ENCODE results near the gene ZAP70.

ZAP70 gene

GRCh38 chr2:97701851-97702465 lies 11.4 kb upstream of the ZAP70 start:
- Histone ChIP-seq H3K9ac (ENCODE audit: low read length) (no peak overlapping the region), H2AFZ (ENCODE audit: low read depth, low read length, severe bottlenecking) (no peak overlapping the region), H3K27me3 (ENCODE audit: low read length) (no peaks in the 10 kb centered on the region), H3K9me3 (ENCODE audit: insufficient read depth, low read length) (no peaks in the 10 kb centered on the region), H4K20me1 (ENCODE audit: low read depth, low read length) (no peaks in the 10 kb centered on the region), H3K4me3 (ENCODE audit: insufficient read depth, low read length, poor library complexity, severe bottlenecking) (no peak overlapping the region), H3K79me2 (ENCODE audit: insufficient read depth, low read length) (no peaks in the 10 kb centered on the region), H3F3A (ENCODE audit: insufficient read depth) (no peaks in the 10 kb centered on the region), H3K4me2 (ENCODE audit: low read depth, low read length, poor library complexity, severe bottlenecking) (no peak overlapping the region), H3K9me2 (replicated peaks; ENCODE audit: insufficient read depth, low read length) (no peaks in the 10 kb centered on the region), H3K27ac (ENCODE audit: low read depth, low read length) (no peak overlapping the region), H3K36me3 (ENCODE audit: low read length) (no peaks in the 10 kb centered on the region)
- TF ChIP-seq EZH2phosphoT487 (conservative IDR thresholded peaks at IDR 0.05; ENCODE audit: low read length) (no peak), CTCF (IDR thresholded peaks at IDR 0.05; ENCODE audit: insufficient read depth, low read length, poor library complexity, severe bottlenecking) (no peak)

- Histone ChIP-seq H3K27me3 (ENCODE audit: low read length) (no peaks in the 10 kb centered on the region), H3K9ac (ENCODE audit: low read length) (no peak overlapping the region), H3K4me3 (ENCODE audit: insufficient read depth, low read length, poor library complexity, severe bottlenecking) (no peak overlapping the region), H3K9me2 (replicated peaks; ENCODE audit: insufficient read depth, low read length) (no peaks in the 10 kb centered on the region), H3F3A (ENCODE audit: insufficient read depth) (no peaks in the 10 kb centered on the region), H3K79me2 (ENCODE audit: insufficient read depth, low read length) (no peaks in the 10 kb centered on the region), H3K9me3 (ENCODE audit: insufficient read depth, low read length) (no peaks in the 10 kb centered on the region), H3K27ac (ENCODE audit: low read depth, low read length) (no peak overlapping the region), H4K20me1 (ENCODE audit: low read depth, low read length) (no peaks in the 10 kb centered on the region), H3K36me3 (ENCODE audit: low read length) (no peaks in the 10 kb centered on the region), H3K4me2 (ENCODE audit: low read depth, low read length, poor library complexity, severe bottlenecking) (no peak overlapping the region), H2AFZ (ENCODE audit: low read depth, low read length, severe bottlenecking) (no peak overlapping the region)
- no peak for TF ChIP-seq CTCF (IDR thresholded peaks at IDR 0.05; ENCODE audit: insufficient read depth, low read length, poor library complexity, severe bottlenecking)
- no peak for TF ChIP-seq EZH2phosphoT487 (conservative IDR thresholded peaks at IDR 0.05; ENCODE audit: low read length)
Observed at GRCh38 chr2:97702731-97703470, 10.5 kb upstream of the ZAP70 start.

- Histone ChIP-seq H3F3A (ENCODE audit: insufficient read depth) (no peaks in the 10 kb centered on the region), H4K20me1 (ENCODE audit: low read depth, low read length) (no peaks in the 10 kb centered on the region), H3K4me3 (ENCODE audit: insufficient read depth, low read length, poor library complexity, severe bottlenecking) (no peak overlapping the region), H3K36me3 (ENCODE audit: low read length) (no peaks in the 10 kb centered on the region), H3K27me3 (ENCODE audit: low read length) (no peaks in the 10 kb centered on the region), H2AFZ (ENCODE audit: low read depth, low read length, severe bottlenecking) (no peak overlapping the region), H3K9me3 (ENCODE audit: insufficient read depth, low read length) (no peaks in the 10 kb centered on the region), H3K4me2 (ENCODE audit: low read depth, low read length, poor library complexity, severe bottlenecking) (no peak overlapping the region), H3K27ac (ENCODE audit: low read depth, low read length) (no peak overlapping the region), H3K79me2 (ENCODE audit: insufficient read depth, low read length) (no peaks in the 10 kb centered on the region), H3K9me2 (replicated peaks; ENCODE audit: insufficient read depth, low read length) (no peaks in the 10 kb centered on the region), H3K9ac (ENCODE audit: low read length) (no peak overlapping the region)
- TF ChIP-seq EZH2phosphoT487 (conservative IDR thresholded peaks at IDR 0.05; ENCODE audit: low read length) (no peak), CTCF (IDR thresholded peaks at IDR 0.05; ENCODE audit: insufficient read depth, low read length, poor library complexity, severe bottlenecking) (no peak)
Observed at GRCh38 chr2:97703741-97704140, 9.6 kb upstream of the ZAP70 start.

All from SU-DHL-6 (cell line).